H1 (cell line): ENCODE measurements around the gene ZBED1. TPM values are rescaled to one million over a fixed set of nuclear protein-coding genes. Genes with fewer than 3 reads are reported as not detected.
A peak's percentile ranks its signal among the peaks of the same experiment; 100 is the strongest.

Experiments used
- CTCF ChIA-PET: fragments of 300-600 bp; sonication (Branson Sonifier 250); formaldehyde crosslinking; loops from one replicate; lab custom pipeline; 2021; ENCODE audit not compliant: partially characterized antibody; lab: Charles Lee
- POLR2A ChIA-PET: fragments of 300-600 bp; sonication (Branson Sonifier 250); formaldehyde crosslinking; loops from one replicate; lab custom pipeline; 2021; ENCODE audit warnings: inconsistent platforms; ENCODE audit not compliant: partially characterized antibody; lab: Charles Lee
- DNase-seq, 2 experiments: peaks; one replicate each; pipeline versions ENCODE4 v3.0.0 to v3.0.0-alpha.2; 2010 to 2022; ENCODE audit warnings: low spot score in 2 of 2, low read depth in 1 of 2, mixed read lengths in 1 of 2
- FAIRE-seq: peaks from 2 replicates; lab custom pipeline; 2011; peaks lifted over from hg19 to GRCh38; lab: Jason Lieb, UNC
- H2AFZ ChIP-seq: 2 replicates; pipeline ENCODE4 v1.8.1; 2012; ENCODE audit warnings: low read length, inconsistent platforms
- H2AK5ac ChIP-seq: 2 replicates; pipeline ENCODE4 v1.6.1; 2013; ENCODE audit warnings: low read depth, low read length
- H2BK120ac ChIP-seq: replicated peaks from 2 replicates; pipeline ENCODE3; 2013; ENCODE audit warnings: low read depth, low read length, inconsistent platforms
- H2BK12ac ChIP-seq: 2 replicates; pipeline ENCODE4 v1.6.1; 2013; ENCODE audit warnings: low read depth, low read length
- H2BK15ac ChIP-seq: 2 replicates; pipeline ENCODE4 v1.6.1; 2013; ENCODE audit warnings: low read length
- H2BK20ac ChIP-seq: 2 replicates; pipeline ENCODE4 v1.6.1; 2013; ENCODE audit warnings: low read length
- H2BK5ac ChIP-seq: 2 replicates; pipeline ENCODE4 v1.6.1; 2013; ENCODE audit warnings: low read depth, low read length
- H3K14ac ChIP-seq: 2 replicates; pipeline ENCODE4 v1.6.1; 2013; ENCODE audit warnings: inconsistent platforms; ENCODE audit not compliant: insufficient read length
- H3K18ac ChIP-seq: 2 replicates; pipeline ENCODE4 v1.6.1; 2013; ENCODE audit warnings: low read length; ENCODE audit errors: extremely low read depth
- H3K23ac ChIP-seq: 2 replicates; pipeline ENCODE4 v1.6.1; 2013; ENCODE audit warnings: inconsistent platforms; ENCODE audit not compliant: insufficient read length
- H3K23me2 ChIP-seq: 2 replicates; pipeline ENCODE4 v1.6.1; 2013; ENCODE audit warnings: low read depth, low read length
- H3K27ac ChIP-seq: 2 replicates; pipeline ENCODE4 v1.6.1; 2011; ENCODE audit warnings: low read depth, low read length, inconsistent platforms
- H3K27me3 ChIP-seq, 4 experiments: replicated peaks in 1 of 4; 1 replicate in 1 of 4; 2 replicates in 3 of 4; pipeline versions ENCODE4 v1.6.1 to v1.8.1; 2011 to 2013; ENCODE audit warnings: low read length in 3 of 4, mild to moderate bottlenecking in 3 of 4, inconsistent platforms in 2 of 4, mixed read lengths in 2 of 4, moderate library complexity in 1 of 4; ENCODE audit not compliant: control insufficient read depth in 3 of 4, insufficient read depth in 3 of 4; ENCODE audit errors: extremely low read depth in 1 of 4
- H3K36me3 ChIP-seq, 4 experiments: 2 replicates each; pipeline versions ENCODE4 v1.6.1 to v1.8.1; 2011 to 2013; ENCODE audit warnings: mild to moderate bottlenecking in 4 of 4, low read length in 3 of 4, moderate library complexity in 2 of 4, control low read depth in 1 of 4, inconsistent platforms in 1 of 4; ENCODE audit not compliant: insufficient read depth in 4 of 4, control insufficient read depth in 2 of 4
- H3K4ac ChIP-seq: replicated peaks from 2 replicates; pipeline ENCODE3; 2013; ENCODE audit warnings: low read length, low read depth, mixed read lengths, inconsistent platforms; ENCODE audit not compliant: insufficient read length
- H3K4me1 ChIP-seq, 4 experiments: replicated peaks in 1 of 4; 1 replicate in 1 of 4; 2 replicates in 3 of 4; pipeline versions ENCODE4 v1.6.1 to v1.8.1; 2011 to 2013; ENCODE audit warnings: low read length in 3 of 4, inconsistent platforms in 2 of 4, mixed read lengths in 1 of 4; ENCODE audit not compliant: insufficient read depth in 4 of 4, control insufficient read depth in 3 of 4
- H3K4me2 ChIP-seq, 2 experiments: 2 replicates each; pipeline versions ENCODE4 v1.6.1 to v1.8.1; 2011 to 2013; ENCODE audit warnings: low read depth in 2 of 2, low read length in 2 of 2, control low read depth in 1 of 2, inconsistent platforms in 1 of 2, mild to moderate bottlenecking in 1 of 2; ENCODE audit not compliant: insufficient read depth in 1 of 2
- H3K4me3 ChIP-seq, 4 experiments: fragments of 200-600, 300-600 bp in 1 of 4; sonication (generic), shearing (Covaris generic), sonication (Bioruptor Twin) in 1 of 4; 2 replicates each; pipeline versions ENCODE4 v1.5.1 to v1.8.1; 2011 to 2016; ENCODE audit warnings: low read length in 4 of 4, low read depth in 3 of 4, control low read depth in 2 of 4, inconsistent platforms in 2 of 4, mild to moderate bottlenecking in 2 of 4, mixed read lengths in 1 of 4, moderate library complexity in 1 of 4; ENCODE audit not compliant: insufficient read depth in 2 of 4; ENCODE audit errors: extremely low read depth in 1 of 4
- H3K56ac ChIP-seq: replicated peaks from 2 replicates; pipeline ENCODE3; 2013; ENCODE audit warnings: low read depth, mild to moderate bottlenecking, mixed read lengths, low read length, inconsistent platforms; ENCODE audit not compliant: insufficient read length
- H3K79me1 ChIP-seq: 2 replicates; pipeline ENCODE4 v1.6.1; 2013; ENCODE audit warnings: low read depth, low read length, control low read depth
- H3K79me2 ChIP-seq, 2 experiments: 2 replicates each; pipeline versions ENCODE4 v1.6.1 to v1.8.1; 2012 to 2013; ENCODE audit warnings: low read length in 2 of 2, mild to moderate bottlenecking in 2 of 2, inconsistent platforms in 1 of 2; ENCODE audit not compliant: insufficient read depth in 2 of 2, control insufficient read depth in 1 of 2
- H3K9ac ChIP-seq, 4 experiments: replicated peaks in 1 of 4; 1 replicate in 1 of 4; 2 replicates in 3 of 4; pipeline versions ENCODE4 v1.6.1 to v1.8.1; 2011 to 2013; ENCODE audit warnings: low read depth in 3 of 4, low read length in 3 of 4, control low read depth in 2 of 4, mild to moderate bottlenecking in 2 of 4, moderate library complexity in 2 of 4, inconsistent platforms in 1 of 4; ENCODE audit errors: extremely low read depth in 1 of 4
- H3K9me3 ChIP-seq, 2 experiments: 2 replicates each; pipeline versions ENCODE4 v1.6.1 to v1.8.1; 2012 to 2013; ENCODE audit warnings: mild to moderate bottlenecking in 2 of 2, moderate library complexity in 2 of 2, control low read depth in 1 of 2, inconsistent platforms in 1 of 2, low read depth in 1 of 2, low read length in 1 of 2, mixed read lengths in 1 of 2; ENCODE audit not compliant: insufficient read depth in 2 of 2
- H4K20me1 ChIP-seq, 2 experiments: replicated peaks in 1 of 2; 2 replicates each; pipeline versions ENCODE3 to v1.8.1; 2011 to 2013; ENCODE audit warnings: inconsistent platforms in 2 of 2, low read length in 2 of 2, mild to moderate bottlenecking in 1 of 2; ENCODE audit not compliant: insufficient read depth in 2 of 2, control insufficient read depth in 1 of 2
- H4K5ac ChIP-seq: 2 replicates; pipeline ENCODE4 v1.6.1; 2013; ENCODE audit warnings: low read length, low read depth, mixed read lengths, inconsistent platforms; ENCODE audit not compliant: insufficient read length
- H4K8ac ChIP-seq: 2 replicates; pipeline ENCODE4 v1.8.0; 2013; ENCODE audit warnings: mild to moderate bottlenecking, moderate library complexity, low read length, inconsistent platforms; ENCODE audit not compliant: insufficient read depth; ENCODE audit errors: extremely low read depth
- H4K91ac ChIP-seq: replicated peaks from 2 replicates; pipeline ENCODE3; 2013; ENCODE audit warnings: low read length, mixed read lengths, inconsistent platforms; ENCODE audit not compliant: insufficient read length
- ASH2L ChIP-seq: fragments of 200-600, 300-600 bp; sonication (generic); IDR thresholded peaks from one replicate; pipeline ENCODE4 v1.7.1; 2017; ENCODE audit warnings: low read length
- BACH1 ChIP-seq: IDR thresholded peaks from 2 replicates; pipeline ENCODE4 v1.6.1; 2012; ENCODE audit warnings: low read length, improper control_type of control experiment
- CHD2 ChIP-seq: IDR thresholded peaks from 2 replicates; pipeline ENCODE4 v1.6.1; 2012; ENCODE audit warnings: low read length, improper control_type of control experiment
- GABPA ChIP-seq: IDR thresholded peaks from 2 replicates; pipeline ENCODE4 v1.6.1; 2011; ENCODE audit warnings: mild to moderate bottlenecking, low read length, moderate library complexity, borderline replicate concordance; ENCODE audit not compliant: insufficient read depth
- JUND ChIP-seq: IDR thresholded peaks from 2 replicates; pipeline ENCODE4 v1.6.1; 2011; ENCODE audit warnings: mild to moderate bottlenecking, improper control_type of control experiment, low read length
- KDM5A ChIP-seq: fragments of 200-600 bp; IDR thresholded peaks from 2 replicates; pipeline ENCODE4 v1.7.1; 2012; ENCODE audit warnings: mild to moderate bottlenecking, low read length, inconsistent platforms, mixed read lengths
- NANOG ChIP-seq: IDR thresholded peaks from 2 replicates; pipeline ENCODE4 v1.6.1; 2011; ENCODE audit warnings: low read length, low read depth, mild to moderate bottlenecking, inconsistent platforms; ENCODE audit not compliant: insufficient read depth, poor library complexity, severe bottlenecking
- POLR2AphosphoS5 ChIP-seq: IDR thresholded peaks from 2 replicates; pipeline ENCODE4 v1.6.1; 2011; ENCODE audit warnings: low read depth, low read length
- POU5F1 ChIP-seq: IDR thresholded peaks from 2 replicates; pipeline ENCODE4 v1.6.1; 2011; ENCODE audit warnings: low read depth, mild to moderate bottlenecking, low read length, moderate library complexity
- RFX5 ChIP-seq: IDR thresholded peaks from 2 replicates; pipeline ENCODE4 v1.6.1; 2011; ENCODE audit warnings: low read depth, low read length, improper control_type of control experiment, borderline replicate concordance
- SIX5 ChIP-seq: IDR thresholded peaks from 2 replicates; pipeline ENCODE4 v1.6.1; 2011; ENCODE audit warnings: mild to moderate bottlenecking, low read depth, low read length
- SP1 ChIP-seq: IDR thresholded peaks from 2 replicates; pipeline ENCODE4 v1.6.1; 2011; ENCODE audit warnings: low read depth, low read length
- SP2 ChIP-seq: IDR thresholded peaks from 2 replicates; pipeline ENCODE4 v1.6.1; 2012; ENCODE audit warnings: mild to moderate bottlenecking, low read length, inconsistent platforms
- SUZ12 ChIP-seq: fragments of 200-600 bp; sonication (generic); IDR thresholded peaks from 2 replicates; pipeline ENCODE4 v1.6.1; 2012; ENCODE audit warnings: mild to moderate bottlenecking, inconsistent platforms, low read length, moderate library complexity, mixed read lengths
- WGBS, 2 experiments: shearing (Covaris generic) in 1 of 2; methylation state at CpG; one replicate each; pipeline versions ENCODE4 v1.1.6 to v1.1.7; 2013 to 2015; ENCODE audit warnings: low lambda C conversion rate in 2 of 2, mixed read lengths in 2 of 2, inconsistent platforms in 1 of 2, low coverage in 1 of 2, missing lambda C conversion rate in 1 of 2; ENCODE audit not compliant: insufficient replicate concordance in 2 of 2, insufficient coverage in 1 of 2, insufficient read length in 1 of 2; ENCODE audit errors: extremely low coverage in 1 of 2, missing lambda C conversion rate in 1 of 2; 5-methylcytosine and 5-hydroxymethylcytosine counted together
- polyA plus RNA-seq, 7 experiments: library from polyadenylated mRNA; depleted of rRNA in 3 of 7; stranded (reverse) in 5 of 7; unstranded in 2 of 7; fragments of >200 nt in 5 of 7; fragments of 200-250 nt in 2 of 7; gene quantifications; 1 replicate in 5 of 7; 2 replicates in 1 of 7; 4 replicates in 1 of 7; pipeline versions ENCODE4 v1.2.1 to v1.2.3, GENCODE V29; 2011 to 2013; ENCODE audit warnings: missing spikeins in 2 of 7, mixed read lengths in 2 of 7
- total RNA-seq: library from RNA; stranded (reverse); fragmentation: NEBNext Ultra II Directional; extraction: Animal tissue kit (Norgen Biotek cat#: 25700); gene quantifications from 2 replicates; pipeline ENCODE4 v1.2.1, GENCODE V29; 2021
- TF ChIP-seq, protein P1 (sequence below): IDR thresholded peaks from 2 replicates; pipeline ENCODE4 v1.6.1; 2011; ENCODE audit warnings: low read length, improper control_type of control experiment

Gene ZBED1
- total and polyA plus RNA-seq, 2 of the 8 experiments (the other 6 are each of a cell fraction or from before 2014, with no cell fraction given): 28.5 to 45.8 TPM

DNA sequence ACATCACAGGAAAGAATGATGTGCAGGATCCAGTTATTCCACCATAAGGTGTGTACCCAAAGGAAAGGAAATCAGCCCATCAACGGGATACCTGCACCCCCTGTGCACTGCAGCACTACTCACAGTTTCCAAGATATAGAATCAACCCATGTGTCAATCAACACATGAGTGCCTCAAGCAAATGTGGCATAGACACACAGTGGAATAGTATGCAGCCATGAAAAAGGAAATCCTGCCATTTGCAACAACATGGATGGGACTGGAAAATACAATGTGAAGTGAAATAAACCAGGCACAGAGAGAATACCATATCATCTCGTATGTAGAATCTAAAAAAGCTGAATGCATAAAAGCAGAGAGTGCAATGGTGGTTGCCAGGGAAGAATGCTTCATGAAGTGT lies 53.3 kb downstream of the ZBED1 start:
- FAIRE-seq (no peak), DNase-seq (no peak)
- no peak overlapping the region for H3K27ac ChIP-seq
- no peak overlapping the region for H2BK20ac ChIP-seq
- CTCF ChIA-PET: no interaction called here
- no peak overlapping the region for H3K4me2 ChIP-seq
- H3K9me3 ChIP-seq: peaks cover 5 to 6% of the 10 kb centered on the region in 2 experiments; a peak in 2 of 4 replicates
- H3K18ac ChIP-seq: no peak overlapping the region
- H3K56ac ChIP-seq: no peak overlapping the region
- no peaks in the 10 kb centered on the region for H3K27me3 ChIP-seq
- H3K23me2 ChIP-seq: no peaks in the 10 kb centered on the region
- H3K14ac ChIP-seq: no peak overlapping the region
- H2BK120ac ChIP-seq: no peak overlapping the region
- no peak overlapping the region for H3K4ac ChIP-seq
- H2AK5ac ChIP-seq: peak overlapping the region; percentile 83; the same call in 1 of the 2 replicates
- POLR2A ChIA-PET: no interaction called here
- H4K8ac ChIP-seq: no peak overlapping the region
- peaks cover 0 to 4% of the 10 kb centered on the region in 2 experiments for H4K20me1 ChIP-seq
- H4K91ac ChIP-seq: no peak overlapping the region
- peaks cover 0 to 4% (median 1%) of the 10 kb centered on the region in 4 experiments; a peak in 5 of 8 replicates for H3K36me3 ChIP-seq
- peaks cover 15% of the 10 kb centered on the region for H3K79me1 ChIP-seq
- H3K79me2 ChIP-seq: peaks cover 11 to 71% of the 10 kb centered on the region in 2 experiments
- no peak overlapping the region for H3K4me3 ChIP-seq
- H3K4me1 ChIP-seq: peaks cover 0 to 11% (median 5%) of the 10 kb centered on the region in 4 experiments; a peak in 4 of 7 replicates
- no peak overlapping the region for H3K9ac ChIP-seq
- no peak overlapping the region for H4K5ac ChIP-seq
- WGBS, 2 experiments: 66% methylated on average over 2 of the region's 2 CpGs; no CpG with 5 or more reads in 1 of the 2 experiments
- H3K23ac ChIP-seq: no peak overlapping the region
- no peak overlapping the region for H2AFZ ChIP-seq
- no peak overlapping the region; the same call in 1 of the 2 replicates for H2BK12ac ChIP-seq
- H2BK5ac ChIP-seq: no peak overlapping the region
- no peak overlapping the region for H2BK15ac ChIP-seq
- TF ChIP-seq SIX5 (no peak), JUND (no peak), RFX5 (no peak), POLR2AphosphoS5 (no peak), SP2 (no peak), BACH1 (no peak), SP1 (no peak), NANOG (no peak), SUZ12 (no peak), KDM5A (no peak), ASH2L (no peak), GABPA (no peak), CHD2 (no peak), POU5F1 (no peak)
- TF ChIP-seq, protein P1, sequence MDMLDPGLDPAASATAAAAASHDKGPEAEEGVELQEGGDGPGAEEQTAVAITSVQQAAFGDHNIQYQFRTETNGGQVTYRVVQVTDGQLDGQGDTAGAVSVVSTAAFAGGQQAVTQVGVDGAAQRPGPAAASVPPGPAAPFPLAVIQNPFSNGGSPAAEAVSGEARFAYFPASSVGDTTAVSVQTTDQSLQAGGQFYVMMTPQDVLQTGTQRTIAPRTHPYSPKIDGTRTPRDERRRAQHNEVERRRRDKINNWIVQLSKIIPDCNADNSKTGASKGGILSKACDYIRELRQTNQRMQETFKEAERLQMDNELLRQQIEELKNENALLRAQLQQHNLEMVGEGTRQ: no peak
